Measurements from ENCODE around the gene IGFBP6. TPM values are rescaled to one million over a fixed set of nuclear protein-coding genes. Genes with fewer than 3 reads are reported as not detected.
A peak's percentile ranks its signal among the peaks of the same experiment; 100 is the strongest.
"Not testable (repeated sequence)": the region's sequence is repeated elsewhere in the genome, so short reads cannot be mapped to it uniquely, and the experiment has no call there.

IGFBP6 gene
- total RNA-seq, 2 experiments from 2014 or later: 1.9 to 2.2 TPM

- H3K27me3 Mint-ChIP-seq: no peaks in the 10 kb centered on the region
- no peaks in the 10 kb centered on the region for H3K9me3 Mint-ChIP-seq
- no peak overlapping the region for H3K27ac Mint-ChIP-seq
- H3K4me1 Mint-ChIP-seq: peaks cover 21% of the 10 kb centered on the region
- H3K4me3 Mint-ChIP-seq: peak overlapping the region; percentile 12
- DNase-seq: no peak
- H3K36me3 Mint-ChIP-seq: peaks cover 8% of the 10 kb centered on the region
Observed at GRCh38 chr12:53077030-53077429, 20.4 kb upstream of the IGFBP6 start.

GRCh38 chr12:53078425-53079225, 18.8 kb upstream of the IGFBP6 start:
- H3K9me3 Mint-ChIP-seq: no peaks in the 10 kb centered on the region
- H3K4me3 Mint-ChIP-seq: peak overlapping the region; percentile 74
- no peaks in the 10 kb centered on the region for H3K27me3 Mint-ChIP-seq
- peak; percentile 56 for DNase-seq
- peaks cover 22% of the 10 kb centered on the region for H3K4me1 Mint-ChIP-seq
- H3K27ac Mint-ChIP-seq: peak overlapping the region; percentile 88
- H3K36me3 Mint-ChIP-seq: peaks cover 4% of the 10 kb centered on the region

GRCh38 chr12:53079226-53080117, 18.0 kb upstream of the IGFBP6 start, which contains the start of gene SPRYD3:
Gene SPRYD3, minus strand, starts transcription at chr12:53079390. Its CDS starts 57 bp downstream, at chr12:53079333.
- peaks cover 4% of the 10 kb centered on the region for H3K36me3 Mint-ChIP-seq
- no peaks in the 10 kb centered on the region for H3K27me3 Mint-ChIP-seq
- H3K27ac Mint-ChIP-seq: peak within 1 kb of the TSS; percentile 88
- no peaks in the 10 kb centered on the region for H3K9me3 Mint-ChIP-seq
- DNase-seq: peak; percentile 96
- peaks cover 22% of the 10 kb centered on the region for H3K4me1 Mint-ChIP-seq
- H3K4me3 Mint-ChIP-seq: peak within 1 kb of the TSS; percentile 74

GRCh38 chr12:53082637-53083175, 14.8 kb upstream of the IGFBP6 start:
- no peaks in the 10 kb centered on the region for H3K27me3 Mint-ChIP-seq
- no peak for DNase-seq
- no peak overlapping the region for H3K27ac Mint-ChIP-seq
- H3K4me1 Mint-ChIP-seq: peaks cover 10% of the 10 kb centered on the region
- no peak overlapping the region for H3K4me3 Mint-ChIP-seq
- no peaks in the 10 kb centered on the region for H3K9me3 Mint-ChIP-seq
- no peaks in the 10 kb centered on the region for H3K36me3 Mint-ChIP-seq

- H3K4me3 Mint-ChIP-seq: no peak overlapping the region
- DNase-seq: no peak
- H3K9me3 Mint-ChIP-seq: no peaks in the 10 kb centered on the region
- peaks cover 6% of the 10 kb centered on the region for H3K4me1 Mint-ChIP-seq
- H3K36me3 Mint-ChIP-seq: no peaks in the 10 kb centered on the region
- H3K27ac Mint-ChIP-seq: no peak overlapping the region
- H3K27me3 Mint-ChIP-seq: no peaks in the 10 kb centered on the region
Observed at GRCh38 chr12:53086361-53086760, 11.1 kb upstream of the IGFBP6 start.

- H3K36me3 Mint-ChIP-seq: no peaks in the 10 kb centered on the region
- H3K27me3 Mint-ChIP-seq: no peaks in the 10 kb centered on the region
- no peaks in the 10 kb centered on the region for H3K9me3 Mint-ChIP-seq
- H3K4me3 Mint-ChIP-seq: no peak overlapping the region
- no peak overlapping the region for H3K27ac Mint-ChIP-seq
- peaks cover 2% of the 10 kb centered on the region for H3K4me1 Mint-ChIP-seq
- no peak for DNase-seq
Observed at GRCh38 chr12:53090105-53090504, 7.4 kb upstream of the IGFBP6 start.

- no peaks in the 10 kb centered on the region for H3K9me3 Mint-ChIP-seq
- no peaks in the 10 kb centered on the region for H3K27me3 Mint-ChIP-seq
- no peak for DNase-seq
- no peak overlapping the region for H3K27ac Mint-ChIP-seq
- no peak overlapping the region for H3K4me3 Mint-ChIP-seq
- H3K36me3 Mint-ChIP-seq: no peaks in the 10 kb centered on the region
- peaks cover 2% of the 10 kb centered on the region for H3K4me1 Mint-ChIP-seq
Observed at GRCh38 chr12:53090554-53090953, 6.9 kb upstream of the IGFBP6 start.

- H3K27ac Mint-ChIP-seq: no peak overlapping the region
- no peaks in the 10 kb centered on the region for H3K36me3 Mint-ChIP-seq
- peaks cover under 1% of the 10 kb centered on the region for H3K27me3 Mint-ChIP-seq
Observed at GRCh38 chr12:53091756-53092155, 5.7 kb upstream of the IGFBP6 start.

GRCh38 chr12:53093777-53094393, 3.6 kb upstream of the IGFBP6 start:
- Mint-ChIP-seq H3K4me3 (no peak overlapping the region), H3K27me3 (peaks cover 5% of the 10 kb centered on the region), H3K36me3 (no peaks in the 10 kb centered on the region), H3K27ac (no peak overlapping the region), H3K9me3 (no peaks in the 10 kb centered on the region), H3K4me1 (peaks cover 22% of the 10 kb centered on the region)
- no peak for DNase-seq

More at GRCh38 chr12:53091756-53092155, 5.7 kb upstream of the IGFBP6 start:
- DNase-seq: no peak
- Mint-ChIP-seq H3K4me3 (no peak overlapping the region), H3K4me1 (peaks cover 8% of the 10 kb centered on the region), H3K9me3 (no peaks in the 10 kb centered on the region)

GRCh38 chr12:53094394-53094787, 3.1 kb upstream of the IGFBP6 start:
- no peaks in the 10 kb centered on the region for H3K36me3 Mint-ChIP-seq
- H3K4me1 Mint-ChIP-seq: peaks cover 27% of the 10 kb centered on the region
- H3K27ac Mint-ChIP-seq: no peak overlapping the region
- peaks cover 5% of the 10 kb centered on the region for H3K27me3 Mint-ChIP-seq
- H3K4me3 Mint-ChIP-seq: no peak overlapping the region
- no peaks in the 10 kb centered on the region for H3K9me3 Mint-ChIP-seq
- no peak for DNase-seq

GRCh38 chr12:53094796-53095595, 2.5 kb upstream of the IGFBP6 start:
- H3K4me3 Mint-ChIP-seq, H3K36me3 Mint-ChIP-seq, H3K9me3 Mint-ChIP-seq, H3K27me3 Mint-ChIP-seq, DNase-seq, H3K27ac Mint-ChIP-seq: not testable (repeated sequence)
- H3K4me1 Mint-ChIP-seq: peaks cover 28% of the 10 kb centered on the region

GRCh38 chr12:53095596-53095895, 1.9 kb upstream of the IGFBP6 start:
- not testable (repeated sequence) for H3K36me3 Mint-ChIP-seq, DNase-seq, H3K27ac Mint-ChIP-seq, H3K4me3 Mint-ChIP-seq, H3K9me3 Mint-ChIP-seq, H3K27me3 Mint-ChIP-seq
- H3K4me1 Mint-ChIP-seq: peaks cover 31% of the 10 kb centered on the region

- no peak for DNase-seq
- no peak overlapping the region for H3K27ac Mint-ChIP-seq
- no peak overlapping the region for H3K4me3 Mint-ChIP-seq
- no peaks in the 10 kb centered on the region for H3K36me3 Mint-ChIP-seq
- peaks cover 5% of the 10 kb centered on the region for H3K27me3 Mint-ChIP-seq
- peaks cover 31% of the 10 kb centered on the region for H3K4me1 Mint-ChIP-seq
- H3K9me3 Mint-ChIP-seq: no peaks in the 10 kb centered on the region
Observed at GRCh38 chr12:53096089-53096741, 1.3 kb upstream of the IGFBP6 start.

GRCh38 chr12:53096759-53097158, 708 bp upstream of the IGFBP6 start:
- H3K36me3 Mint-ChIP-seq: no peaks in the 10 kb centered on the region
- DNase-seq: no peak
- peak overlapping the region; percentile 75 for H3K4me3 Mint-ChIP-seq
- peaks cover 5% of the 10 kb centered on the region for H3K27me3 Mint-ChIP-seq
- peaks cover 31% of the 10 kb centered on the region for H3K4me1 Mint-ChIP-seq
- H3K27ac Mint-ChIP-seq: peak overlapping the region; percentile 67
- H3K9me3 Mint-ChIP-seq: no peaks in the 10 kb centered on the region

Measured in activated naive CD8-positive, alpha-beta T cell treated with anti-CD3 and anti-CD28 coated beads for 36 hours (primary cell).